Mucosa of rectum (tissue), 2 donors: Measurements from ENCODE around the gene SNX32.

ENCODE experiments used
- H3K27ac ChIP-seq, 2 donors: one replicate each; pipeline ENCODE4 v1.7.0; 2013; ENCODE audit warnings: inconsistent platforms in 2 of 2, low read depth in 2 of 2, low read length in 2 of 2
- H3K27me3 ChIP-seq, 2 donors: one replicate each; pipeline ENCODE4 v1.7.0; 2013; ENCODE audit warnings: low read length in 2 of 2; ENCODE audit not compliant: control insufficient read depth in 2 of 2, insufficient read depth in 2 of 2
- H3K36me3 ChIP-seq, 2 donors: one replicate each; pipeline ENCODE4 v1.7.0; 2013; ENCODE audit warnings: low read length in 2 of 2; ENCODE audit not compliant: control insufficient read depth in 2 of 2, insufficient read depth in 2 of 2
- H3K4me1 ChIP-seq, 2 donors: one replicate each; pipeline ENCODE4 v1.7.0; 2013; ENCODE audit warnings: low read length in 2 of 2, mild to moderate bottlenecking in 1 of 2; ENCODE audit not compliant: control insufficient read depth in 2 of 2, insufficient read depth in 2 of 2
- H3K4me3 ChIP-seq, 2 donors: one replicate each; pipeline ENCODE4 v1.7.0; 2013; ENCODE audit warnings: low read length in 2 of 2
- H3K9ac ChIP-seq, 2 donors: one replicate each; pipeline ENCODE4 v1.7.0; 2013; ENCODE audit warnings: low read length in 2 of 2, low read depth in 1 of 2, mild to moderate bottlenecking in 1 of 2
- H3K9me3 ChIP-seq, 2 donors: one replicate each; pipeline ENCODE4 v1.7.0; 2013; ENCODE audit warnings: low read length in 2 of 2; ENCODE audit not compliant: control insufficient read depth in 2 of 2
- donor health status: healthy.
- donor health status: Normal muscosa, but diverticular disease.

The SNX32 gene

GRCh38 chr11:65895482-65895981, 61.8 kb downstream of the SNX32 start:
- H3K4me1 ChIP-seq, result peaks cover 26 to 28% of the 10 kb centered on the region in 2 donors
- no peak overlapping the region for H3K27ac ChIP-seq
- H3K9ac ChIP-seq, result no peak overlapping the region
- H3K9me3 ChIP-seq, result no peaks in the 10 kb centered on the region
- peaks cover 8 to 10% of the 10 kb centered on the region in 2 donors for H3K27me3 ChIP-seq
- no peak overlapping the region for H3K4me3 ChIP-seq
- H3K36me3 ChIP-seq, result no peaks in the 10 kb centered on the region

- no peaks in the 10 kb centered on the region for H3K36me3 ChIP-seq
- no peaks in the 10 kb centered on the region for H3K9me3 ChIP-seq
- peaks cover 21 to 23% of the 10 kb centered on the region in 2 donors for H3K4me1 ChIP-seq
- no peak overlapping the region for H3K9ac ChIP-seq
- no peak overlapping the region for H3K4me3 ChIP-seq
- H3K27me3 ChIP-seq, result peaks cover 8 to 10% of the 10 kb centered on the region in 2 donors
- no peak overlapping the region for H3K27ac ChIP-seq
These were observed 62.6 kb downstream of the SNX32 start for GRCh38 chr11:65896034-65896999.

- Histone ChIP-seq H3K4me3 (no peak overlapping the region), H3K9me3 (no peaks in the 10 kb centered on the region), H3K36me3 (no peaks in the 10 kb centered on the region), H3K4me1 (peaks cover 14 to 18% of the 10 kb centered on the region in 2 donors), H3K27me3 (peaks cover 10 to 11% of the 10 kb centered on the region in 2 donors), H3K9ac (no peak overlapping the region), H3K27ac (no peak overlapping the region)
These were observed 63.3 kb downstream of the SNX32 start for GRCh38 chr11:65897020-65897471.

DNA sequence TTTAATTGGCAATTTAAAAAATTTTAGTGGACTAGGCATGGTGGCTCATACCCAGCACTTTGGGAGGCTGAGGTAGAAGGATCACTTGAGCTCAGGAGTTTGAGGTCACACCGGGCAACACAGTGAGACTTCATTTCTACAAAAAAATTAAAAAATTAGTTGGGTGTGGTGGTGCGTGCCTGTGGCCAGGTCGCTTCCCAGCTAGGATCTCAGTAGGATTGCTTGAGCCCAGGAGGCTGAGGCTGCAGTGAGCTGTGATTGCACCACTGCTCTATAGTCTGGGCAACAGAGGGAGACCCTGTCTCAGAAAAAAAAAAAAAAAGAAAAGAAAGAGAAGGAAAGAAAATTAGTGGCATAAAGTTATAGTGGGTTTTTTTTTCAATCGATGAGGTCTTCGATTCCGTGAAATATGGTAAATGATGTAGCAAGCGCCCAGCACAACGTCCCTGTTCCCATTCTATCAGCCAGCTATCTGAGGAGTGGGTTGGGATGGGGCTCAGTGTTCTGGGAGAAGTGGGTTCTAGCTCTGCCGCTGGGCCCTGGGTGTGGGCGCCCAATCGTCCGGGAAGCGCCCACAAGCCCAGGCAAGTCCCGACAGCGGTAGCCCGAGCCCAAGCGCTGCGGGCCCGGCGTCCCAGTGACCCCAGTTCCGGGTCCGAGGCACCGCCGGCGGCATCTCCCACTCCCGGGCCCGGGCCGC, 65.0 kb downstream of the SNX32 start:
- H3K9me3 ChIP-seq, result no peaks in the 10 kb centered on the region
- peaks cover 11 to 13% of the 10 kb centered on the region in 2 donors for H3K4me1 ChIP-seq
- H3K36me3 ChIP-seq, result no peaks in the 10 kb centered on the region
- H3K27ac ChIP-seq, result no peak overlapping the region
- peak overlapping the region in 1 of 2 donors; percentile 59 for H3K4me3 ChIP-seq
- peak overlapping the region in 1 of 2 donors; percentile 20 for H3K9ac ChIP-seq
- peaks cover 10 to 12% of the 10 kb centered on the region in 2 donors for H3K27me3 ChIP-seq

- H3K9ac ChIP-seq, result peak overlapping the region in 1 of 2 donors; percentile 34
- H3K4me1 ChIP-seq, result peaks cover 11 to 12% of the 10 kb centered on the region in 2 donors
- no peaks in the 10 kb centered on the region for H3K9me3 ChIP-seq
- H3K36me3 ChIP-seq, result no peaks in the 10 kb centered on the region
- peak overlapping the region; percentile 54 to 59 for H3K4me3 ChIP-seq
- H3K27ac ChIP-seq, result no peak overlapping the region
- H3K27me3 ChIP-seq, result peaks cover 10 to 12% of the 10 kb centered on the region in 2 donors
These were observed 65.8 kb downstream of the SNX32 start for GRCh38 chr11:65899356-65900124.

- Histone ChIP-seq H3K9me3 (no peaks in the 10 kb centered on the region), H3K36me3 (no peaks in the 10 kb centered on the region), H3K4me3 (peak within 1 kb of the TSS; percentile 54 to 59), H3K27me3 (peaks cover 10 to 12% of the 10 kb centered on the region in 2 donors), H3K4me1 (peaks cover 11 to 12% of the 10 kb centered on the region in 2 donors), H3K9ac (peak within 1 kb of the TSS in 1 of 2 donors; percentile 50), H3K27ac (peak within 1 kb of the TSS in 1 of 2 donors; percentile 23)
These were observed 66.5 kb downstream of the SNX32 start, which contains the start of gene FOSL1 for GRCh38 chr11:65900125-65900898. Gene FOSL1, minus strand, starts transcription at chr11:65900388. Its CDS starts 49 bp downstream, at chr11:65900339.

DNA sequence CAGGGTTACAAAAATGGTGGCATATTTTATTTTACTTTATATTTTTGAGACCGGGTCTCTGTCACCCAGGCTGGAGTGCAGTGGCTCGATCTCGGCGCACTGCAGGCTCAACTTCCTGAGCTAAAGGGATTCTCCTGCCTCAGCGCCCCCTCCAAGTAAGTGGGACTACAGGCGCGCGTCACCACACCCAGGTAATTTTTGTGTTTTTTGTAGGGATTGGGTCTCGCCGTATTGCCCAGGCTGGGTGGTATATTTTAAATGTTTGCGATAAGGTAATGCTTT, 67.1 kb downstream of the SNX32 start:
- Histone ChIP-seq H3K9me3 (no peaks in the 10 kb centered on the region), H3K4me1 (peaks cover 11 to 12% of the 10 kb centered on the region in 2 donors), H3K36me3 (no peaks in the 10 kb centered on the region), H3K27ac (peak overlapping the region in 1 of 2 donors; percentile 23), H3K27me3 (peaks cover 10 to 12% of the 10 kb centered on the region in 2 donors), H3K4me3 (peak overlapping the region in 1 of 2 donors; percentile 13), H3K9ac (peak overlapping the region in 1 of 2 donors; percentile 50)

DNA sequence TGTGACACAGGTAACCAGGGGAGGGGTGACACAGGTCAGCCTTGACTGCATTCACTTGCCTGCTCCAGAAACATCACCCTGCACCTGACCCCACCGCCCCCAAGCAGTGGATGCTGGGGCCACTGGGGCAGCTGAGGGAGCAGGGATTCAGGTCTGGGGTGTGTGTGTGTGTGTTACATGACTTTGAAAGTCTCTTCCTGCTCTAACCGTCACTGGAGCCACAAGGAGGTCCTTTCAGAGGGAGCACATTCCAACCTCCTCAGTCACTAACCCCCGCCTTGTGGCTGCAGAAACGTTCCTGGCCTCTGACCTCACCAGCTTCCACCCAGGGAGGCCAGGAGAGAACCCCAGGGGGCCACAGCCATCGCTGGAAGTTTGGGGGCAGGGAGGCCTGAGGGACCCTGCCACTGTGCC, 69.3 kb downstream of the SNX32 start:
- Histone ChIP-seq H3K36me3 (no peaks in the 10 kb centered on the region), H3K27me3 (peaks cover 10 to 16% of the 10 kb centered on the region in 2 donors), H3K4me1 (peaks cover 11 to 12% of the 10 kb centered on the region in 2 donors), H3K4me3 (no peak overlapping the region), H3K27ac (no peak overlapping the region), H3K9ac (no peak overlapping the region), H3K9me3 (no peaks in the 10 kb centered on the region)
